Measurements from ENCODE around the gene OR9A2.
"Not testable (repeated sequence)": the region's sequence is repeated elsewhere in the genome, so short reads cannot be mapped to it uniquely, and the experiment has no call there.

OR9A2 gene

DNA sequence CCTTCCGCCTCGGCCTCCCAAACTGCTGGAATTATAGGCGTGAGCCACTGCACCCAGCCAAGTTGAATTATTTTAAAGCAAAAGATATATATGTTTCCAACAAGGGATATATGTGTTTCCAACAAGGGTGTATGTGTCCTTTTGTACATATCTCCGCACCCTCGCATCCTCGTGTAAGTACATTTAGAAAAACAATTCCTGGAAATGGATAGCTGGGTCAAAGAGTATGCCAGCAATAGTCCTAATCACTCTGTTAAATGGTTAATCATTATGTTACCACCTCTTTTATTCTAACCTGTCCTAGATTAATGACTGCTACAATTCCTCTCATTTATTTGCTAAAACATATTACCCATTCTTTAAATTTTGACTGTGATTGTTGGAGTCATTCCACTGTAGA is 28.0 kb downstream of the OR9A2 start:
- in situ Hi-C loops (cut with HindIII; ENCODE audit: low sequenced_read_pairs): no loop called here
- TF ChIP-seq, protein P1, sequence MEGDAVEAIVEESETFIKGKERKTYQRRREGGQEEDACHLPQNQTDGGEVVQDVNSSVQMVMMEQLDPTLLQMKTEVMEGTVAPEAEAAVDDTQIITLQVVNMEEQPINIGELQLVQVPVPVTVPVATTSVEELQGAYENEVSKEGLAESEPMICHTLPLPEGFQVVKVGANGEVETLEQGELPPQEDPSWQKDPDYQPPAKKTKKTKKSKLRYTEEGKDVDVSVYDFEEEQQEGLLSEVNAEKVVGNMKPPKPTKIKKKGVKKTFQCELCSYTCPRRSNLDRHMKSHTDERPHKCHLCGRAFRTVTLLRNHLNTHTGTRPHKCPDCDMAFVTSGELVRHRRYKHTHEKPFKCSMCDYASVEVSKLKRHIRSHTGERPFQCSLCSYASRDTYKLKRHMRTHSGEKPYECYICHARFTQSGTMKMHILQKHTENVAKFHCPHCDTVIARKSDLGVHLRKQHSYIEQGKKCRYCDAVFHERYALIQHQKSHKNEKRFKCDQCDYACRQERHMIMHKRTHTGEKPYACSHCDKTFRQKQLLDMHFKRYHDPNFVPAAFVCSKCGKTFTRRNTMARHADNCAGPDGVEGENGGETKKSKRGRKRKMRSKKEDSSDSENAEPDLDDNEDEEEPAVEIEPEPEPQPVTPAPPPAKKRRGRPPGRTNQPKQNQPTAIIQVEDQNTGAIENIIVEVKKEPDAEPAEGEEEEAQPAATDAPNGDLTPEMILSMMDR (IDR thresholded peaks at IDR 0.05; ENCODE audit: low read depth, low read length, missing control alignments): no peak
- no peak overlapping the region for H3K4me3 ChIP-seq (ENCODE audit: low read depth, low read length)
- DNase-seq (ENCODE audit: low read depth): no peak

DNA sequence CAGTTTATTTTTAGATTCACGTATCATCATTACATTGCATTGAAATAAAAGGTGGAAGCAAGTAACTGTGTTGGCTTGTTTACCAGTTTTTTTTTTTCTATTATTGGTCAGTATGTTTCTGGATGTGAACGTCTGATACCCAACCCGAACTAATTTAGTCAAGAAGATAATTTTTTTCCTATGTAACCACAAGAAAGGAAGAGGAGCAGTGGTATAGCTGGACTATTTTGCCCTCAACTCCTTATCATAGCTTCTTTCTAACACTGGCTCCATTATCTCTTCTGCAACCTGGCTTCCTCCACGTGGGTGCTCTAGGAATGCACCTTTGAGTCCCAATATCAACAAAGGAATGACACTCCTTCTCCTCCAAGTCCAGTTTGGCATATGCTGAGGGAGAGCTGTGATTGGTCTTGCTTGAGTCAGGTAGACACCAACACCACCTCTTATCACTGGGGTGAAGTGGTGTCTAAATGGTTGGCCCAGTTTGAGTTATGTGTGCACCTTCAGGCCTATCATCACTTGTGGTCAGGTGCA is 29.4 kb downstream of the OR9A2 start:
- TF ChIP-seq, protein P1 (IDR thresholded peaks at IDR 0.05; ENCODE audit: low read depth, low read length, missing control alignments): no peak
- DNase-seq (ENCODE audit: low read depth): no peak
- in situ Hi-C loops (cut with HindIII; ENCODE audit: low sequenced_read_pairs): no loop called here
- H3K4me3 ChIP-seq (ENCODE audit: low read depth, low read length): no peak overlapping the region

DNA sequence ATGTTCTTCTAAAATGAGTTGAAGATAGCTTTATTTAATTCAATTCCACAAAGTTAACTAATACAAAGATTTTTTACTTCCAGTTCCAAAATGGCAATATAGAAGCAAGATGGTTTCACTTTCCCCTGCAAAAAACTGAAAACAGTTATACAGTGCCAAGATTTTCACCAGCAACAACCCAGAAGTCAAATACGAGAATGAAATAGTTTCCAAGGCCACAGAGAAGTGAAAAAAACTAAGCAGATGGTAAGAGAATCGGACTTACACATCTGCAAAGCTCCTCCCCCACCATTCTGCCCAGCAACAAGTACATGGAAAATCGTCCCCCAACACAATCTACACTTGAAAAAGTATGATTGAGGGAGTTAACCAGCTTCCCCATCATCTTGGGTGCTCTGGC is 34.5 kb downstream of the OR9A2 start:
- no peak overlapping the region for H3K4me3 ChIP-seq (ENCODE audit: low read depth, low read length)
- no peak for DNase-seq (ENCODE audit: low read depth)
- TF ChIP-seq, protein P1 (IDR thresholded peaks at IDR 0.05; ENCODE audit: low read depth, low read length, missing control alignments): no peak
- in situ Hi-C loops (cut with HindIII; ENCODE audit: low sequenced_read_pairs): no loop called here

DNA sequence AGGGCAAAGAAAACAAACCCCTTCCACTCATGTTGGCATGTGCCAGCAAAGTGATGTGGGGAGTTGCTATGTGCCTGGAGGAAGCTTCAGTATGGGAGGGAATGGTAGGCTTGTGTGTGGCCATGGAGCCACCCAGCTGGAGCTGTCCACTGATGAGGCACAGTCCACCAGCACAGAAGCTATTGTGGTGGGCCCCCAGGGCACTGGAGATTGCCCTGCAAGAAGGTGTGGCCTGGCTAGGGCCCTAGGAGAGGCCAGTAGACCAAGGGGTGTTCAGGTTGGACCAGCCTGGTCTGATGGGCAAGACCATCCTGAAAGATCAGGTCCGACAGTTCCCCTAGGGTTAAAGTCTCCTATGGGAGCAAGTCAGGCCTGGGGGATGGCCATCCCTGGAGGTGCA is 42.6 kb downstream of the OR9A2 start:
- in situ Hi-C loops (cut with HindIII; ENCODE audit: low sequenced_read_pairs): loop anchor here (5.0 kb wide), 1 partner anchor 67 kb away; no protein-coding TSS in a partner anchor
- no peak overlapping the region for H3K4me3 ChIP-seq (ENCODE audit: low read depth, low read length)
- no peak for DNase-seq (ENCODE audit: low read depth)
- TF ChIP-seq, protein P1 (IDR thresholded peaks at IDR 0.05; ENCODE audit: low read depth, low read length, missing control alignments): no peak

DNA sequence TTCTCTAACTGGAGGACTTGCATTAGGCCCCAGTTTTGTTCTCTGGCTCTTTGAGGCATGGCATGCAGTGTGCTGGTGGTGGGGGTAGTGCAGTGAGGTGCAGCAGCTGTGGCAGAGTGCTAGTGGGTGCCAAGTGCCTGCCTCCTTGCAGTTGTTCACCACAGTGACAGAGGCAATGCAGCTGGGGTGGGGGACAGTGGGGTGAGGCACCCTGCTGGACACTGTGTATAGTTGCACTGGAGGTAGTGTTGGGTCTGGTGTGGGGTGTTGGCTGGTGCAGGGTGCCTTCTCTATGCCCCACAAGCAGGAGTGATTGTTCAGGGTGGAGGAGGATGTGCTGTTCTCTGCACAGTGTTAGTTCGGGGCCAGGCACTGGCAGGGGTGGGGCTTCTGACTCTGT is 43.1 kb downstream of the OR9A2 start:
- TF ChIP-seq, protein P1 (IDR thresholded peaks at IDR 0.05; ENCODE audit: low read depth, low read length, missing control alignments): no peak
- in situ Hi-C loops (cut with HindIII; ENCODE audit: low sequenced_read_pairs): loop anchor here (5.0 kb wide), 1 partner anchor 67 kb away; no protein-coding TSS in a partner anchor
- H3K4me3 ChIP-seq (ENCODE audit: low read depth, low read length): no peak overlapping the region
- DNase-seq (ENCODE audit: low read depth): no peak

DNA sequence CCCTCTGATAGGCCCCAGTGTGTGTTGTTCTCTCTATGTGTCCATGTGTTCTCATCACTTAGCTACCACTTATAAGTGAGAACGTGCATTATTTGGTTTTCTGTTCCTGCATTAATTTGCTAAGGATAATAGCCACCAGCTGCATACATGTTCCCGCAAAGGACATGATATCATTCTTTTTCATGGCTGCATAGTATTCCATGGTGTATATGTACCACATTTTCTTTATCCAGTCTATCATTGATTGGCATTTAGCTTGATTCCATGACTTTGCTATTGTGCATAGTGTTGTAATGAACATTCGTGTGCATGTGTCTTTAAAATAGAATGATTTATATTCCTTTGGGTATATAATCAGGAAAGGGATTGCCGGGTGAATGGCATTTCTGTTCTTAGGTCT is 48.5 kb downstream of the OR9A2 start:
- H3K4me3 ChIP-seq (ENCODE audit: low read depth, low read length); DNase-seq (ENCODE audit: low read depth); in situ Hi-C loops (cut with HindIII; ENCODE audit: low sequenced_read_pairs): not testable (repeated sequence)
